Subcutaneous adipose tissue (tissue), 4 donors: ENCODE results near the gene RASL12. TPM values are rescaled to one million over a fixed set of nuclear protein-coding genes. Genes with fewer than 3 reads are reported as not detected.

ENCODE experiments used
- total RNA-seq, 4 donors: library from RNA; depleted of rRNA; stranded (reverse); fragments of >200 nt; gene quantifications; one replicate each; pipeline ENCODE4 v1.1.0, GENCODE V29; 2016
- TF ChIP-seq, protein P1 (sequence below): fragments of 450-650 bp; IDR thresholded peaks from one replicate; pipeline ENCODE4 v1.5.1; 2016; ENCODE audit warnings: low read depth, mild to moderate bottlenecking, control low read depth, antibody characterized with exemption, moderate library complexity

The RASL12 gene
- total RNA-seq, 4 donors from 2014 or later, result 2.6 to 13.6 (median 7.7) TPM

DNA sequence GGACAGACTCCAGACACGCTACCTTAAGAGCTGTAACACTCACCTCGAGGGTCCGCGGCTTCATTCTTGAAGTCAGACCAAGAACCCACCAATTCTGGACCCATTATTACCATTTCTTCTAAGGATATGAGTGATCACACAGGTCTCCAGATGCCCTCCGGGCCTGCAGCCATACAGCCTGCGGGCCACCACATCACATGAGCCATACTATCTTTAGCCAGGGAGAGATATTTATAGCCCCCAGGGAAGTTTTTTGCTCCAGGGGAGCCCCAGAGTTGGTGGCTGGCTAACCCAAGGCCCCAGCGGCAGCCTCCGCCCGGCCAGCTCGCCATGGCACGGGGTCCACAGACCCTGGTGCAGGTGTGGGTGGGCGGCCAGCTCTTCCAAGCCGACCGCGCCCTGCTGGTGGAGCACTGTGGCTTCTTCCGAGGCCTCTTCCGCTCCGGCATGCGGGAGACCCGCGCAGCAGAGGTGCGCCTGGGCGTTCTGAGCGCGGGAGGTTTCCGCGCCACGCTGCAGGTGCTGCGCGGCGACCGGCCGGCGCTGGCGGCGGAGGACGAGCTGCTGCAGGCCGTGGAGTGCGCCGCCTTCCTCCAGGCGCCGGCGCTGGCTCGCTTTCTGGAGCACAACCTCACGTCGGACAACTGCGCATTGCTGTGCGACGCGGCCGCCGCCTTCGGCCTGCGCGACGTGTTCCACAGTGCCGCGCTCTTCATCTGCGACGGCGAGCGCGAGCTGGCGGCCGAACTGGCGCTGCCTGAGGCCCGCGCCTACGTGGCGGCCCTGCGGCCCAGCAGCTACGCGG lies 8.9 kb upstream of the RASL12 start, which contains the start of gene KBTBD13:
TSS of gene KBTBD13 (plus strand) at position 261 of the 805 bp plus-strand sequence. CDS start at position 331, 70 bp downstream.
- TF ChIP-seq, protein P1, sequence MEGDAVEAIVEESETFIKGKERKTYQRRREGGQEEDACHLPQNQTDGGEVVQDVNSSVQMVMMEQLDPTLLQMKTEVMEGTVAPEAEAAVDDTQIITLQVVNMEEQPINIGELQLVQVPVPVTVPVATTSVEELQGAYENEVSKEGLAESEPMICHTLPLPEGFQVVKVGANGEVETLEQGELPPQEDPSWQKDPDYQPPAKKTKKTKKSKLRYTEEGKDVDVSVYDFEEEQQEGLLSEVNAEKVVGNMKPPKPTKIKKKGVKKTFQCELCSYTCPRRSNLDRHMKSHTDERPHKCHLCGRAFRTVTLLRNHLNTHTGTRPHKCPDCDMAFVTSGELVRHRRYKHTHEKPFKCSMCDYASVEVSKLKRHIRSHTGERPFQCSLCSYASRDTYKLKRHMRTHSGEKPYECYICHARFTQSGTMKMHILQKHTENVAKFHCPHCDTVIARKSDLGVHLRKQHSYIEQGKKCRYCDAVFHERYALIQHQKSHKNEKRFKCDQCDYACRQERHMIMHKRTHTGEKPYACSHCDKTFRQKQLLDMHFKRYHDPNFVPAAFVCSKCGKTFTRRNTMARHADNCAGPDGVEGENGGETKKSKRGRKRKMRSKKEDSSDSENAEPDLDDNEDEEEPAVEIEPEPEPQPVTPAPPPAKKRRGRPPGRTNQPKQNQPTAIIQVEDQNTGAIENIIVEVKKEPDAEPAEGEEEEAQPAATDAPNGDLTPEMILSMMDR, result no peak

DNA sequence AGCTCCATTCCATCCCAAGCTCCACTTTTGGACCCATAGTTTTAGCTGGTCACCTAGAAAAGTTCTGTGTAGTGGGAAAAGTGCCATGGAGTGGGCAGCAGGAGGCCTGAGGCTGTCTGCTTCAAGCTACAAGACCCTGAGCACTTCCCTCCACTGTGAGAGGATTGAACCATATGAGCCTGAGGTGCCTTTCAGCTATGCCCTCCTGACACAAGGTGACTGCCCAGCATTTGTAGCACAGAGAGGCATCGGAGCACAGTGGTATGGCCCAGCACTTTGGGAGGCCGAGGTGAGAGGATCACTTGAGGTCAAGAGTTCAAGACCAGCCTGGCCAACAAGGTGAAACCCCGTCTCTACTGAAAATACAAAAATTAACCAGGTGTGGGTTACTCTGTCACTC lies 4.8 kb upstream of the RASL12 start:
- TF ChIP-seq, protein P1, result no peak

DNA sequence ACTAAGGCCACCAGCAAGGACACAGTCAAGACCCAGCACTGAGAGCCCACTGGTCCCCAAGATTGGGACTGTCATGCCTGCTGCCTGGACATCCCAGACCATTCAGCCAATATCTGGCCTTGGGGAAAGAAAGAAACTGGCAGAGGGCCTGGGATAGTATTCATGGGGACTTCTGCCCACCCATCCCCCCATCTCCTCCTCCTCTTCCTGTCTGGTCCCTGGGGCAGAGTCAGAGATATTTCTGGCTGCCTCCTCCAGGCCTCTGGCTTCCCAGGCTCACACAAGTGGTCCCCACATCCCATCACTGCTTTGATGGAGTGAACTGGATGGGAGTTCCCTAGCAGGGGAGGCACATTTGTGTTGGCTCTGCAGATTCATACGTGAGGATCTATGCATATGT lies 4.2 kb upstream of the RASL12 start:
- TF ChIP-seq, protein P1, result no peak

DNA sequence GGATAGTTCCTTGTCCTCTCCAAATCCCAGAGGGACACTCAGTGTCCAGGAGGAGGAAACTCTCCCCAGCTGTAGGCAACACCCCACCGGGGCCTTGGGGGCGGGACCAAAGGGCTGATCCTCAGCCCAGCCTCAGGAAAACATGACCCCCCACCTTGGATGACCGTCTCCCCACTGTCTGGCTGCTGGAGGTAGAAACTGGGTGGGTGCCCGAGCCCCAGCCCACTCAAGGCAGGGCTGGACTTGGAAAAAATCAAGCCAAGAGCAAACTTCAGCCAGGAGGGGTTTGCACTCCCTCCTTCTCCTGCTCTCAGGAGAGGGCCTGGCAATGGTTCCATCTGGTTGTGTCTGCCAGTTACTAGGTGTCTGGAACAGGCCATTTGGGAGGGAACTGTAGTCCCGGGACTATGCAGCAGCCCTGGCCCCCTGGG lies 3.6 kb upstream of the RASL12 start:
- TF ChIP-seq, protein P1, result no peak

DNA sequence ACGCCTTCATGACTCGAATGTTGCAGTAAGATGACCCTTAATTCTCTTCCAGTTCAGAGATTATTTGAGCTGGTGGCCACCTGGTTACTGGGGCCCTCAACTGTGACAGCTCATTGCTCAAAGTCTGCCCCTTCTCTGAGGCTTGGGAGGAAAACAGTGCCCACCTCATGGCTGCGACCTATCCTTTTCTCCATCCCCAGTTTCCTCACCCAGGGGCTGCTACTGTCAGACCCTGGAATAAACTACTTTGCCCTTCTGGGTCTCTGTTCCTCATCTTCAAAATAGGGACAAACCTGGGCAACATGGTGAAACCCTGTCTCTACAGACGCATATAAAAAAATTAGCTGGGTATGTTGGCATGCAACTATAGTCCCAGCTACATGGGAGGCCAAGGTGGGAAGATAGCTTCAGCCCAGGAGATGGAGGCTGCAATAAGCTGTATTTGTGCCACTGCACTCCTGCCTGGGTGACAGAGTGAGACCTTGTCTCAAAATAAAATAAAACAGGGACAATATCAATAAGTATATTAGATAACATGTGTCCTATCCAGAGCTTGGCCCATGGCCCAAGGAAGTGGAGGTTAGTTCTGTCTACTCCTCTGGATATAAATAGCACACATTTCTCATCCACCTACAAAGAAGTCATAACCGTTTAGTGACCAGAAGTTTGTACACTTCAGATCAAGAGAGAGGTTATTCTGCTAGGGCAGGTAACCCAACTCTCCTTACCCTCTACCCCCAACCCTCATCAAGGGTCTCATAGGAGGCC lies 2.2 kb upstream of the RASL12 start:
- TF ChIP-seq, protein P1, result no peak

DNA sequence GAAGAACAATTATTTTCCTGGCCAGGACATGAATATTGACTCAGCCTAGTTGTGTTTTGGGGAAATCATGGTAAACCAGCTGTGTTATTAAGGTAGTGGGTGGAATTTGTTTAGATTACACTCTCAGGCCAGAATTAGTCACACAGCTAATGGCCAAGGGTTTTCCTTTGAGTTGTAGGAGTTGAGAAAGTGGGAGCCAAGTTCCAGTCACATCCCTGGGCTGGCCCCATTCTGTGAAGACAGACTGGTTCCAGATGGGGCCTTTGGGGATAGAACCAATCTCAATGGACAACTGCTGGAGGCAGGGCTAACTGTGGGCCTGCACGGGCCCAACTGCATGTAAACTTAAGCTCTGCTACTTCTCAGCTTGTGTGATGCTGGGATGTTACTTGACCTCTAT lies 1.4 kb upstream of the RASL12 start:
- TF ChIP-seq, protein P1, result no peak

DNA sequence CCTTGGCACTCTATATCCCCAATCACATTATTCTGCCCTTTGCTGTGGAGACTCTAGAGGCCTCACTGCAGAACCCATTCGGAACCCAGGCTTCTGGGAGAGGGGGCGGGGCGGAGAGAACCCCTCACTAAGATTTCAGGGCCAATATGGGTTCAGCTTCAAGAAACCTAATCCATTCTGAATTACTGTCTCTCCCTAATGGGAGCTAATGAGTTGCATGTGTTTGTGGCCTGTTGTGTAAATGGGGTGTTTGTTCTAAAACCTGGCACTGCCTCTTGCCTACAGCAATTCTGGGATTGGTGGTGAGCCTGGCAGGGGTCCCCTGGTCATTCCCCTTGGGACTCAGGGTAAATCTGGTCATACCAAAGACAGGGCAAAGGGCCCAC lies 605 bp upstream of the RASL12 start:
- TF ChIP-seq, protein P1, result no peak
